GM18873 (cell line): ENCODE data around the gene ESPNL.

Experiments
- ATAC-seq: cut with Tn5 transposase; IDR thresholded peaks from one replicate; pipeline ENCODE4 v1.9.1; 2021; ENCODE audit warnings: mild to moderate bottlenecking, moderate library complexity, moderate number of reproducible peaks; ENCODE audit not compliant: unreplicated experiment, low FRiP score

The ESPNL gene

DNA sequence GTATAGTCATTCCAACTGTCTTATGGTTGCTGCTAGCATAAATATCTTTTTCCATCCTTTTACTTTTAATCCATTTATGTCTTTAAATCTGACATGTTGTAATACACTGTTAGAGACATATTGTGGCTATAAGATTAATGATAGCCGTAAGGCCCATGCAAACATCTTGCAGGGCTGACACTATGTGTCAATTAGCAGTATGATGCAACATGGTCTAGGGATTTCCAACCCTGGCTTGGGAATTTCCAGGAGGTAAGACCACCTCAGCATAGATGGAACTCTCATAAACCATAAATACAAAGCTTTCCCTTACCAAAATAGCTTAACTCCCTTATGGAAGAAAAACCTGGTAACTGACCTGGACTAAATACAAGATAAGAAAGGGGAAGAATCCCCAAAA is 22.8 kb upstream of the ESPNL start:
- ATAC-seq, result no peak

DNA sequence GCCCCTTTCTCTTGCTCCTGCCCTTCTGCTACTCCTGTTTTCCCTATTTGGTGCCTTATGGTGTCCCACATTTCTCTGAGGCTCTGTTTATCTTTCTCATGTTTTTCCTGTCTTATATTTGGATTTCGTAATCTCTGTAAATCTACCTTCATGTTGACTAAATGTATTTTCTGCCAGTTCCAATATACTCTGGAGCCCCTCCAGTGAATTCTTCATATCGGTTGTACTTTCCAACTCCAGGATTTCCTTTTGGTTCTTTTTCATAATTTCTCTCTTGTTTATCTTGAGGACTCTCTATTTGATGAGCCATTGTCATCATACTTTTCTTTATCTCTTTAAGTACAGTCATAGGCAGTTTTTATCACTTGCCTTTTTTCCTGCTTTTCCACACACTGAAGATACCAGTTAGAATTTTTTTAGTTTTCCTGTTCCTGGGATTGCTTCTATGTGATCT is 20.2 kb upstream of the ESPNL start:
- ATAC-seq, result no peak

DNA sequence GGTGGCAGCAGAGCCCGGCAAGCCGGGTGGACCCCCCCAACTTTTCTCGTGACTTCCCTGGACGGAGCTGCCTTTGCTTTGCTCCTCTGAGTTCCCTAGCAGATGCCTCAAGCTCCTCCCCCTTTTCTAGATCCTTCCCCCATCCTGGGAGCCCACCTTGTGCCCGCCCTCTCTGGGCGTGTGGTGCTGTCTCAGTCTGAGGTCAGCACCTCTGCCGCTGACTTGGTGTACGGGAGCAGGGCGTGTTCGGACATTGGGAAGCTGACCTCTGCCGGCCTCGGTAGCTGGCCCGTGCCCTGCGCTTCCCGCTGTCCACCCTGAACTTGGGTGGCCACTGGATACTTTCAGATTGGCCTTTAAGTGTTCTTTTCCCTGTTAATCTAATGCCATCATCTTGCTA is 19.6 kb upstream of the ESPNL start:
- ATAC-seq, result no peak

DNA sequence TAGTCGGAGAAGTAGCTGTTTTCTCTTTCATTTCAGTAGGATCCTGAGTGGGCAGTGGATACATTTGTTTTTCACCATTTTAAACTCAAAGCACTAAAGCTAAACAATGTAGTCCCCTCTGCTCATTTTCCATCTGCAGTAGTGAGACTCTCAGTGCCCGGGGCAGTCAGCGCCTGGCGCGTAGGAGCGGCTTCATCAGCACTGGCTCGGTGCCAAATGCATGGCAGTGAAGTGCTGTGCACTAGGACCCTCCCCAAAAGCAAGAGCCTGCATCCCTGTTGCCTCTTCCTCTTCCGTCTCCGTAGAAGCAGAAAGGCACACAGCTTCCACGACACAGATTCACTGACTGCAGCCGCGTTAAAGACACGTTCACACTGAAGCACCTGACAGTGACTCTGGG is 19.0 kb upstream of the ESPNL start:
- ATAC-seq, result no peak

DNA sequence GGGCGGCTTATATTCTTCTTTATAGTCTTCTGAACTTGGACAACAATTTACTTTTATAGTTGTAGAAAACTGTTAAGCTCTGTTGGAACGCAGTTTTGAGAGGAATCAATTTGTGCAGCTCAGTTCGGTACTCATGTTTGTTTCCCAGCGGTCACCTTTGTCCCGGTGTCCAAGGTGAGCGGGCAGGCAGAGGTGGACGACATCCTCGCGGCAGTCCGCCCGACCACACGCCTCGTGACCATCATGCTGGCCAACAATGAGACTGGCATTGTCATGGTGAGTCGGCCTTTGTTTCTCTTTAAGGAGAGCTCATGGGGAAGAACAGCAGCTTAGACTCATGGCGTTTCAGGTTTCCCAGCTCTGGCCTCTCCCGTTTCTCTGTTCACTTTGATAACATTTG is 18.6 kb upstream of the ESPNL start:
- ATAC-seq, result no peak

DNA sequence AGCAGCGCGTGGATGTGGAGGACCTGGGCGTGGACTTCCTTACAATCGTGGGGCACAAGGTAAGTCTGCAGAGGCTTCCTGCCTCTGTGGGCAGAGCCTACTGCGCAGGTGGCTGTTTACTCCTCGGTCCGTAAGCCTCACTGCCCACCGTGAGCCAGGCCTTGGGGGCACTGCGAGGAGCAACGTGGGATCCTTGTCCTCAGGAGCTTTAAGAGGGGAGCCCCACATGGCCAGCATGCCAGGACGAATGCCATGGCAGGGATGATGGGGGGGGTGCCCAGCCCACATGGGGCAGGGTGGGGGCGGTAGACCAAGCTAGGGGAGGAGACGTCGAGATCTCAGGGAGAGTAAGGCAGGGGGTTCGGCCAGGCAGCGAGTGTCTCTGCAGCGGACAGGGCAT is 18.0 kb upstream of the ESPNL start:
- ATAC-seq, result no peak

DNA sequence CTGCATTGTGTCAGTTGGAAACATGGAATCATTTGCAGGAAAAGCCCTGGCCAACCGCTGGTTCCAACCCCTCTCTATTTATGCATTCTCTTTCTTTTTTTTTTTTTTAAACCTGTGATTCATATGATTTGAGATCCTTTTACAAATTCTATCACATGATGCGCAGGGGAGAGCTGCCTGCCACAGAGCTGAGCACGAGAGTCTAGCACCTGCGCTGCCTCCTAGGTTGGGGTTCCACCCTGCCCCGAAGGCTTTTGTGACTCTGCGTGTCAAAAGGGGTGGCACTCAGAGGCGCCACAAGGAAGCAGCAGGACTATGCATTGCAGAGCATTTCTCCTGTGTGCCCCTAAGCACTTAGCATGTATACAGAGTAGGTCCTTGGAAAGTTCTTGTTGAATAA is 17.3 kb upstream of the ESPNL start:
- no peak for ATAC-seq

DNA sequence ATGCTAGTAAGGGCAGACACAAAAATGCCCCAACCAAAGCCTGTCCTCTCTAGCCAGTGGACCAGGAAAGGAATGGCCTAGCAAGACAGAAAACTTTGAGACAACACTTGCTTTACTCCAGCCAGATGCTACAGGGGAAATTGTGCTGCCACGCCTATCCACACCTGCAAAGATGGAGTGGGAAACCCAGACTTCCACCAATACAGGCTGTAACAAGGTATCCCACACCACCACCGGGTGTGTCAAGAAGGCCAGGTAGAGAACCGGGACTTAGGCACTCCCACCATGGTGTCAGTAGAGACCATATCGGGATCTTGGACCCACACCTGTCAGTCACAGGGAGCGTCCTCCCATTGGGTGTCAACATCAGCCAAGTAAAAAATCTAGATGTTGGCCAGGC is 16.2 kb upstream of the ESPNL start:
- ATAC-seq, result no peak

DNA sequence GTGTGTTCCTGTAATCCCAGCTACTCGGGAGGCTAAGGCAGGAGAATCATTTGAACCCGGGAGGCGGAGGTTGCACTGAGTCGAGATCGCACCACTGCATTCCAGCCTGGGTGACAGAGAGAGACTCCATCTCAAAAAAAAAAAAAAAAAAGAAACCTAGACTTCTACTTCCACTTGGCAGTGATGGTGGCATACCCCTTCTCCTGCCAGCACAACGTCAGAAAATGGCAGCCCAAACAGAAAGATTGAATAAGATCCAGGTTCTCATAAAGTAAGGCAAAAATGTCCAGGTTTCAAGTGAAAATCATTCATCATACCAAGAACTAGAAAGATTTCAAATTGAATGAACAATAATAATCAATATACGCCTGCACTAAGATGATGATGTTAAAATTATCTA is 15.4 kb upstream of the ESPNL start:
- no peak for ATAC-seq

DNA sequence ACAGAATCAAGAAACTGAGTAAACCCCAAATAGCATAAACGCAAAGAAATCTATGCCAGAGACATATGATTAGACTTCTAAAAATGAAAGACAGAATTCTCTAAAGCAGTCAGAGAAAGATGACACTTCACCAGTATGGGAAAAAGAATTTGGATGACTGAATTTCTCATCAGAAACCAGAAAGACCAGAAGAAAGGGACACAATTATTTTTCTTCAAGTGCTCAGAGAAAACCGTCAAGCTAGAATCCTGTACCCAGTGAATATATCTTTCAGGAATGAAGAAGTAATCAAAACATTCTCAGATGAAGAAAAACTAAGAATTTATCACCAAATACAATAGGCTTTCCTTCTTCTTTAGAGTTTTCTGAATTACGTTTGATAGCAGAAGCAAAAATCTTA is 14.2 kb upstream of the ESPNL start:
- no peak for ATAC-seq

DNA sequence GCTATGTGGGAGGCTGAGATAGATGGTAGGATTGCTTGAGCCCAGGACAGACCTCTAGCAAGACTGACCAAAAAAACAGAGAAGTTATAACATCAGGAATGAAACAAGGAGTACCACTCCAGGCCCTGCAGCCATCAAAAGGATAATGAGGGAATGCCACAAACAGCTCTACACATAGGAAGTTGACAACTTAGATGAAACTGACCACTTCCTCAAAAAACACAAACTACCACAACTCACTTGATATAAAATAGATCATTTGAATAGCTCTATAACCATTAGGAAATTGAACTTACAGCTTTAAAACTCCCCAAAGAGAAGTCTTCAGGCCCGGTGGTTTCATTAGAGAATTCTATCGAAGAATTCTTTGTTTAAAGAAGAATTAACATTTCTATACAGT is 12.9 kb upstream of the ESPNL start:
- no peak for ATAC-seq

DNA sequence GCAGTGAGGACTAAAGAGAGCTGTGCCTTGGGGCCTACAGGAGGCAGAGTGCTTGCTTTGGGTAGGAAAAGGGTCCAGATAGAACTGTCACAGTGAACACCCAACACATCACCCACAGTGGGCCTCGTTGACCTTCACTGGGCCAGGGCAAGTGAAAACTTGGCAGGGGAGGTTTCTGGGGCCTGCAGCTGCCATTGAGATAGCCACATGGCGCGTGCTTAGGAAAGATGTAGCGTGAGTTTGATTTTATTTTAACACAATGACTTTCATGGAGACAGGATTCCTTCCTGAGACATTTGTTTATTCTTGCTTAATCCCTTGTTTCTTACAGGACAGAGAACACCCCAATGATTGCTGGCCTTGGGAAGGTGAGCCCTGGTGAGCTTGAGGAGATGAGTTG is 9.3 kb upstream of the ESPNL start:
- no peak for ATAC-seq

DNA sequence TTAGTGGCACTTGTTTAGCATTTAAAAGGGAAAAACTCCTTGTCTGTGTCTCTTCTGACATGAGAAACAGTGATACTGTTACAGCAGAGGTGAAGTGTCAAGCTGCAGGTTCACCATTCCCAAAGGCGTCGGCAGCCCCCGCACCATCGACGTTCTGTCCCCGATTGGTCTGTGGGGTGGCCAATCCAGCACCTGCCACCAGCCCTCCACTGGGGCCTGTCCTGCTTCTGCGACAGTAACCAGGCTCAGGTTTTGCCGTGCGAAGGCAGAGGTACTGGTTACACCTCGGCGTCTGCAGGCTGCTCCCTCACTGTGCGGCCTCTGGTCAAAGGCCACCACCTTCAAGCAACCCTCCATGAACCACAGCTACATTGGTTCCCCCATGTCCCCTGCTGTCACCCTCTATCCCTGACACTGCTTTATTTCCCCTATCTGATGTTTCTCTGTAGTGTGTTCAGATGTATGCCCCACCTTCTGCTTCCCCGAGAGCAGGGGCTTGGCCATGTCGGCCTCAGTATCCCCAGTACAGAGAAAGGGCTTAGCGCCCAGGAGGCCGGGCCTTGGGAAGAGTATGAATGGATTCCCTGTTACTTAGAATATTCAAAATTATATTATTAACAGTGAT is 8.6 kb upstream of the ESPNL start:
- no peak for ATAC-seq

DNA sequence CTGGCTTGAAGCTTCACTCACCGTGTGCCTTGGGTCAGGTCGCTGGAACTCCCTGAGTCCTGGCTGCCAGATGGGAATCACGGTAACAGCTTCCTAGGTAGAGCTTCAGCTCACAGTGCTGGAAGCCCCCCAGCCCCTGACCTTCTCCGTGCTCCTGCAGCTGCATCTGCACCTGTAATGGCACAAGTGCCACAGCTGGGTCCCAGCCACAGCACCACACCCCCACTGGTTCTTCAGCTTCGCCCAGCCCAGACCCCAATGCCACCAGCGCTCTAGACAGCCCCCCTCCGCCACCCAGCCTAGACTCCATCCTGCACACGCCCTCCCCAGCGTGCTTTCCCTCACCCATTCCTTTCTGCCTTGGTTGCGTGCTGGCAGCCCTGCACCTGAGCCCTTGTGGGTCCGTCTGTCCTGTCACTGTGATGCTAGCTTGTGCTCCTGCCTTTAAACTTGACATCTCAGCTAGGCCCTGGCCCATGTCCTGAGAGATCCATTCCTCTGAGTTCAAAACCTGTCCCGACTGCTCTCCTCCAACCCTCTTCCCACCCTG is 7.6 kb upstream of the ESPNL start:
- no peak for ATAC-seq

DNA sequence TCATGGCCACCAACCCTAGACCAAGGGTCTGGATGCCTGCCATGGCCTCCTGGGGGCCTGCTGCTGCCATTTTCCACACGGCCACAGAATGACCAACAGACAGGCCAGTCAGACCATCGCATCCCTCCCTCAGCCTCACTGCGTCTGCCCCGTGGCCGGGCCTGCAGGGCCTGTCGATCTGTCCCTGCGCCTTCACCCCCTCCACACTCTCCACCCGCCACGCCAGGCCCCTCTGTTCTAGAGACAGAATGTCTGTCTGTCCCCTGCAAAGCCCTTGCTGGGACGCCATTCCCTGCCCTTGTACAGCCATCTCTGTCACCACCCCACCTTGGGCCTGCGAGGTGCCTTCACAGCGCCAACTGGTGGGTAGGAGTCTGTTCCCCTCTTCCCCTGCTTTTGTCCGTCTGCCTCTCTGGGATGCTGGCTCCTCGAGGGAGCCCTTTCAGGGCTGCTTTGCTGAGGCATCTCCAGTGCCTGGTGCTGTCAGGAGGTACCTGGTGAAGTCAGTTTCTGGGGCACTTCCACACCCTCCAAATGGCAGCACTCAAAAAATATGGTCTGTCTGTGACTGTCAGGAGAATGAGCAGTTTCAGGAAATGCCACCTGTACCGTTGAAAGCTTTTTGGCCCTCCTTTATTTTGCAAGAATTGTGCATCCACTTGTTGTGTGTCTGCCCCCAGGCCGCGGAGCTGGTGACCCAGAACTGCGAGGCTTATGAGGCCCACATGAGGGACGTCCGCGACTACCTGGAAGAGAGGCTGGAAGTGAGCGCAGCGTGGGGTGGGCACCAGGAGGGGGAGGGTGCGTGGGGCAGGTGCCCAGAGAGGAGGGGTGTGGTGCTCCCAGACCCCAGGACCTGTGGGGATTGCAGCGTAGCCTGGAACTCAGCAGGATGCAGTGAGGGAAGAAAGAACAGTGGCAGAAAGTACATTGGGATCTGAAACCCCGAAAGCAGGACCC is 6.7 kb upstream of the ESPNL start:
- ATAC-seq, result no peak

DNA sequence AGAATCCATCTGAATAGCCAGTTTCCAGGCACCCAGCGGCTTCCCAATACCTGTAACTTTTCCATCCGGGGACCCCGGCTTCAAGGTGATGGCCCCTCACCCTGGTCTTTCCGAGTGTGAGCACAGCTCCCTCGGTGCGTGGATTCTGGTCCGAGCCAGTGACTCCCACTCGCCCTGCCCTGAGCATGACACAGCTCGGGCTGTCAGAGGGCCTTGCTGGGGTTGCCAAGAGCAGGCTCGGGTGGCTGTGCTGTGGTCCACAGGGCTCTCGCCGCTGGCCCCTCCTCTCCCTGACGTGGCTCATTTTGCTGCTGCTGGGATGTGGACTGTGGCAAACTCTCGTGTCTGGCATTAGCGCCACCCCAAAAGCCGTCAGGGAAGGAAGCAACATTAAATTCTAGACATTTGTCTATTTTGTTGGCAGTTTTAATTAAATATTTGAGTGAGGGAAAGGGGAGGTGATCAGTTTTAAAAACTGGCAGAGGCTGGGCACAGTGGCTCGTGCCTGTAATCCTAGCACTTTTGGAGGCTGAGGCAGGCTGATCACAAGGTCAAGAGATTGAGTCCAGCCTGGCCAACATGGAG is 5.6 kb upstream of the ESPNL start:
- ATAC-seq, result no peak

DNA sequence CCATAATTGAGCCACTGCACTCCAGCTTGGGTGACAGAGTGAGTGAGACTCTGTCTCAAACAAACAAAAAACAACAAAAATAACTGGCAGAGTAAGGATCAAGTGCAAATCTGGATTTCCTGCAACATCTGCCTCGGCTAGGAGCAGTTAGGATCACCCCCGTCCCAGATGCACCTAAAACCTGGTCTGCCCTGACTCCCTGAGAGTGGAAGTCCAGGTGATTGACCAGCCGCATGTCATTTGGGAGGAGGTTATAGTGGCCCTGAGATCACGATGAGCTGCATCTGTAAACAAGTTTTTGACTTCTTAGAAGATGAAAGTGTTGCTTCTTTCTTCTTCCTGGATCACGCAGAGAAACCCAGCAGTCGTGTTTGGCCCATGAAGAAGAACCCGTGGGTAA is 5.0 kb upstream of the ESPNL start:
- ATAC-seq, result no peak

DNA sequence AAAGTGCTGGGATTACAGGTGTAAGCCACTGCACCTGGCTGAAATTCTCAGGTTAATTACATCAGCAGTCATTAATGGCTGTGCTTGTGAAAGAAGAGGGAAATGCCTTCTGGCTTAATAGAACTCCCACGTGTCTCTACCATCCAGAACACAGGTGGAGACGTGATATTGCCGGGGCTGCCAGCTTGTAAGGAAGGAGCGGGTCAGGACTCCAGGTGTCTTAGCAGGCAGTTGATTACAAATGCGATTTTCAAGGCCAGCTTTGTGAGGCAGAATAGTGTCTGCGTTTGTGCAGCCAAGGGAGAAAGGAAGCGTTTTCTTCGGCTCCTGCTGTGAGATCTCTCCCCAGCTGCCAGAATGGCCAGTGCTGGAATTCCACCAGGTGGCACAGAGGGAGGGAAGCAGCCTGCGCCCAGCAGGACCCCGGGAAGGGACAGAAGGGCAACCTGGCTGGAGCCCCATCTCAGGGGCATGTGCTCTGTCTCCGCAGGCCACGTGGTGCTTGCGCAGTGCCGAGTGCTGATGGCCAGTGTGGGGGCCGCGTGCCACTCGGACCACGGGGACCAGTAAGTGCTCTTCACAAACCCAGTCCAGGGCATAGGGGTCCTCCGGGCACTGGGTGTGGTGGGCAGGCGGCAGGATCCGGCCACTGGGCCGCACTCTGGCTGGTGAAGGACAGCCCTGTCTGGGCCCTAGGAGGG is 3.7 kb upstream of the ESPNL start:
- no peak for ATAC-seq

DNA sequence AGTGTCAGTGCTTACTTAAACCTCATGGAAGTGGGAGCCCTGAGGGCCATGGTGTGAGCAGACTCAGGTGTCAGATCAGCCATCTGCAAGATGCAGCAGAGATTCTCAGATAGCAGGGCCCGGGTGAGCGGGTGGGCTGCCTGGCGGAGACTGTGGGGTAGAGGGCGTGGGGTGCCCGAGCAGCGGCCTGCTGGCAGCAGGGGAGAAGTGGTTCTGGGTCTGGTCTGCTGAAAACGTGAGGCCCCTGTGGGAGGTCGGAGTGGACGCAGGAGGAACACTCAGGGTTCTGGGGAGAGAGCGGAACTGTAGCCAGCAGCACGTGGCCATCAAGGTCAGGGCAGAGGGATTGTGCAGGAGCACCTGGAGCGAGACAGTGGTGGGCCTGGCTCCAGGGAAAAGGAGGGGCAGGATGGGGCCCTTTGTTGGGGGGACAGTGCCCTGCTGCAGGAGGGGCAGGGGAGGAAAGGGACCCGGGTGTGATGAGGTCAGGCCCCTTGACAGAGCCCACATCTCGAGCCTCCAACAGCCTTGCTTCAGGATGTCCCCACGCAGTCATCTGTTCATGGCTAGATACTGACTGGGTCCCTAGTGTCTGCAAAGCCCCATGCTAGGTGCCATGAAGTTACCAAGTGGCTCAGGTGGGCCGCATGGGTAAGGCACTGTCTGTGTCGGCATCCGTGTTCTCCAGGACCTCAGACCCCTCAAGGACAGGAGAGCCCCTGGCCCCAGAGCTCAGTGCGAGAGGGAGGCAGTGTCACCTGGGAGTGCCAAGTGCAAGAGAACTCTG is 2.7 kb upstream of the ESPNL start:
- ATAC-seq, result no peak
